ENCODE data around the gene DPP6. TPM values are rescaled to one million over a fixed set of nuclear protein-coding genes. Genes with fewer than 3 reads are reported as not detected.

The DPP6 gene
- total RNA-seq, 1 experiment from 2014 or later, result not detected

GRCh38 chr7:154888690-154889089 lies 836.5 kb downstream of the DPP6 start:
- Histone ChIP-seq H3K36me3 (ENCODE audit: control insufficient read depth, insufficient read depth, low read length) (no peaks in the 10 kb centered on the region), H3K9me3 (peaks cover 14% of the 10 kb centered on the region), H3K4me1 (no peaks in the 10 kb centered on the region), H3K4me3 (ENCODE audit: low read depth, low read length) (no peak overlapping the region), H3K27me3 (replicated peaks; ENCODE audit: control insufficient read depth, insufficient read depth, low read length) (no peaks in the 10 kb centered on the region)
- Mint-ChIP-seq H3K4me3 (ENCODE audit: unreplicated experiment) (no peak overlapping the region), H3K9me3 (ENCODE audit: unreplicated experiment) (peaks cover 13% of the 10 kb centered on the region), H3K27ac (ENCODE audit: unreplicated experiment) (no peak overlapping the region), H3K36me3 (ENCODE audit: insufficient read depth, unreplicated experiment) (no peaks in the 10 kb centered on the region), H3K4me1 (ENCODE audit: low read depth, unreplicated experiment) (no peaks in the 10 kb centered on the region), H3K27me3 (ENCODE audit: insufficient read depth, unreplicated experiment) (peaks cover 2% of the 10 kb centered on the region)
- ChIA-PET CTCF (no interaction called here), POLR2A (no interaction called here)
- DNase-seq, result no peak
- BruUV-seq (replicated peaks), result no TSS peak
- TF ChIP-seq CTCF (IDR thresholded peaks at IDR 0.05; ENCODE audit: insufficient read depth in 1 of 2, low read depth in 1 of 2, low read length in 1 of 2, severe bottlenecking in 1 of 2, unreplicated experiment in 1 of 2), result no peak
- intact Hi-C loops (cut with micrococcal nuclease; ENCODE audit: unreplicated experiment), result no loop called here

- peaks cover 2% of the 10 kb centered on the region for H3K27me3 Mint-ChIP-seq (ENCODE audit: insufficient read depth, unreplicated experiment)
- H3K36me3 ChIP-seq (ENCODE audit: control insufficient read depth, insufficient read depth, low read length), result no peaks in the 10 kb centered on the region
- intact Hi-C loops (cut with micrococcal nuclease; ENCODE audit: unreplicated experiment), result no loop called here
- no peak overlapping the region for H3K4me3 Mint-ChIP-seq (ENCODE audit: unreplicated experiment)
- POLR2A ChIA-PET, result no interaction called here
- H3K4me1 ChIP-seq, result no peaks in the 10 kb centered on the region
- H3K9me3 Mint-ChIP-seq (ENCODE audit: unreplicated experiment), result peaks cover 13% of the 10 kb centered on the region
- DNase-seq, result no peak
- no TSS peak for BruUV-seq (replicated peaks)
- no peaks in the 10 kb centered on the region for H3K4me1 Mint-ChIP-seq (ENCODE audit: low read depth, unreplicated experiment)
- H3K36me3 Mint-ChIP-seq (ENCODE audit: insufficient read depth, unreplicated experiment), result no peaks in the 10 kb centered on the region
- no peaks in the 10 kb centered on the region for H3K27me3 ChIP-seq (replicated peaks; ENCODE audit: control insufficient read depth, insufficient read depth, low read length)
- H3K9me3 ChIP-seq, result peaks cover 6% of the 10 kb centered on the region; the same call in 1 of the 2 replicates
- H3K4me3 ChIP-seq (ENCODE audit: low read depth, low read length), result no peak overlapping the region
- H3K27ac Mint-ChIP-seq (ENCODE audit: unreplicated experiment), result no peak overlapping the region
- TF ChIP-seq CTCF (IDR thresholded peaks at IDR 0.05; ENCODE audit: insufficient read depth in 1 of 2, low read depth in 1 of 2, low read length in 1 of 2, severe bottlenecking in 1 of 2, unreplicated experiment in 1 of 2), result no peak
- CTCF ChIA-PET, result no interaction called here
These were observed 840.3 kb downstream of the DPP6 start for GRCh38 chr7:154892459-154892858.

DNA sequence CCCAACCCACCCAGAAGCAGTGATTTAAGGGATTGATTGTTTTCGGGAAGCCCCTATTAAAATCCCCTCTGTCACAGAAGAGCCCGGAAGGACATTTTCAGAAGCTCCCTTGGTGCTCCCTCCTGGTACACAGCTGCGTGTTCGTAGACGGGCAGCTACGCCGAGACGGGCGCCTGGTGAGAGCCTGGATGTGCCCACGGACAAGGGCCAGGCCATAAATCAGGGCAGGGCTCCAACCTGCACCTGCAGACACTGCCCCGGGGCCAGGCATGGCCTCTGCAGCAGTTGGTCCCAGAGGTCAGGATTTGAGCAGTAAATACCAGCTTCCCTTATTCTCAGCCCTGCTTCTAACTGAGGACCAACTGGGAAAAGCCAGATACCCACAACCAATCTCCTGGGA lies 843.9 kb downstream of the DPP6 start:
- BruUV-seq (replicated peaks), result no TSS peak

More for the DNA sequence above, 843.9 kb downstream of the DPP6 start:
- Histone ChIP-seq H3K9me3 (no peaks in the 10 kb centered on the region), H3K36me3 (ENCODE audit: control insufficient read depth, insufficient read depth, low read length) (no peaks in the 10 kb centered on the region), H3K4me1 (no peaks in the 10 kb centered on the region), H3K27me3 (replicated peaks; ENCODE audit: control insufficient read depth, insufficient read depth, low read length) (no peaks in the 10 kb centered on the region), H3K4me3 (ENCODE audit: low read depth, low read length) (no peak overlapping the region)
- intact Hi-C loops (cut with micrococcal nuclease; ENCODE audit: unreplicated experiment), result no loop called here
- ChIA-PET POLR2A (no interaction called here), CTCF (no interaction called here)
- H3K4me3 Mint-ChIP-seq (ENCODE audit: unreplicated experiment), result no peak overlapping the region
- H3K27ac Mint-ChIP-seq (ENCODE audit: unreplicated experiment), result no peak overlapping the region
- no peak for DNase-seq
- H3K9me3 Mint-ChIP-seq (ENCODE audit: unreplicated experiment), result no peaks in the 10 kb centered on the region
- no peak for TF ChIP-seq CTCF (IDR thresholded peaks at IDR 0.05; ENCODE audit: insufficient read depth in 1 of 2, low read depth in 1 of 2, low read length in 1 of 2, severe bottlenecking in 1 of 2, unreplicated experiment in 1 of 2)
- peaks cover 6% of the 10 kb centered on the region for H3K36me3 Mint-ChIP-seq (ENCODE audit: insufficient read depth, unreplicated experiment)
- H3K27me3 Mint-ChIP-seq (ENCODE audit: insufficient read depth, unreplicated experiment), result no peaks in the 10 kb centered on the region
- H3K4me1 Mint-ChIP-seq (ENCODE audit: low read depth, unreplicated experiment), result no peaks in the 10 kb centered on the region

Measured in Caco-2 (cell line).